ENCODE results near the gene NDUFC2. TPM values are rescaled to one million over a fixed set of nuclear protein-coding genes. Genes with fewer than 3 reads are reported as not detected.
A peak's percentile ranks its signal among the peaks of the same experiment; 100 is the strongest.
"Not testable (repeated sequence)": the region's sequence is repeated elsewhere in the genome, so short reads cannot be mapped to it uniquely, and the experiment has no call there.

The NDUFC2 gene
- total RNA-seq, 4 donors from 2014 or later: 10.2 to 137 (median 66.7) TPM

DNA sequence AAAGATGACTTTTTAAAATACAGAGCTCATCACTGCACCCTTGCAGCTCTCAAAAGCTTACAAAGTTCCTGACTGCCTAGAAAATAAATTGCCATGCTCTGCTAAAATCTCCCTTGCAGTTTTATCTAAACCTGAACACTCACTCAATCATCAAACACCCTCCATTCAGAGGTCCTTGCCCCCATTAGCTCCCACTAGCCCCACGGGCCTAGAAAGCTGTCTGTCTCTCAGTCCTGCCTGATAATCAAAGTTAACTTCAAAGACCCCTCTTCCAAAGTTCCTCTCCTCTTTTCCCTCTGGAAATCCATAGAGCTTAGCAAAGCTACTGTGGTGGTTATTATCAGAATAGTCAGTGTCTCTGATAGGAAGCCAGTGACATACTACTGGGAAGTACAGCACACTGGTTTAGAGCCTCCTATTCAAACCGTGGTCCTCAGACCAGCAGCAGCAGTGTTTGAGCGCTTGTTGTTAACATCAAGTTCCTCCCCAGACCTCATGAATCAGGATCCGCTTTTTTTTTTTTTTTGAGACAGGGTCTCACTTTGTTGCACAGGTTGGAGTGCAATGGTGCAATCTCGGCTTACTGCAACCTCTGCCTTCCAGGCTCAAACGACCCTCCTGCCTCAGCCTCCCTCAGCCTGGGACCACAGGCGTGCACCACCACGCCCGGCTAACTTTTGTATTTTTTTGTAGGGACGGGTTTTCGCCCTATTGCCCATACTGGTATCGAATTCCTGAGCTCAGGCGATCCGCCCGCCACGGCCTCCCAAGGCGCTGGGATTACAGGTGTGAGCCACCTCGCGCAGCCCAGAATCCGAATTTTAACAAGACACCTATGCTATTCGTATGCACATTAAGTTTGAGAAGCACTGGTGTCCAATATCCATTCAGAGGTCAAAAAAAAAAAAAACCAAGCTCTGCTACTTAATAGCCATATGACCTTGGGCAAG, 1.2 kb downstream of the NDUFC2 start:
- intact Hi-C loops (cut with DNase I; ENCODE audit: low total_unique reads): no loop called here
- Histone ChIP-seq H3K9me3 (no peaks in the 10 kb centered on the region), H3K27me3 (no peaks in the 10 kb centered on the region), H3K36me3 (no peaks in the 10 kb centered on the region), H3K4me1 (no peaks in the 10 kb centered on the region), H3K27ac (peak overlapping the region; percentile 85 to 88), H3K4me3 (peak overlapping the region; percentile 91 to 92)
- DNase-seq: no peak
- TF ChIP-seq, protein P1, sequence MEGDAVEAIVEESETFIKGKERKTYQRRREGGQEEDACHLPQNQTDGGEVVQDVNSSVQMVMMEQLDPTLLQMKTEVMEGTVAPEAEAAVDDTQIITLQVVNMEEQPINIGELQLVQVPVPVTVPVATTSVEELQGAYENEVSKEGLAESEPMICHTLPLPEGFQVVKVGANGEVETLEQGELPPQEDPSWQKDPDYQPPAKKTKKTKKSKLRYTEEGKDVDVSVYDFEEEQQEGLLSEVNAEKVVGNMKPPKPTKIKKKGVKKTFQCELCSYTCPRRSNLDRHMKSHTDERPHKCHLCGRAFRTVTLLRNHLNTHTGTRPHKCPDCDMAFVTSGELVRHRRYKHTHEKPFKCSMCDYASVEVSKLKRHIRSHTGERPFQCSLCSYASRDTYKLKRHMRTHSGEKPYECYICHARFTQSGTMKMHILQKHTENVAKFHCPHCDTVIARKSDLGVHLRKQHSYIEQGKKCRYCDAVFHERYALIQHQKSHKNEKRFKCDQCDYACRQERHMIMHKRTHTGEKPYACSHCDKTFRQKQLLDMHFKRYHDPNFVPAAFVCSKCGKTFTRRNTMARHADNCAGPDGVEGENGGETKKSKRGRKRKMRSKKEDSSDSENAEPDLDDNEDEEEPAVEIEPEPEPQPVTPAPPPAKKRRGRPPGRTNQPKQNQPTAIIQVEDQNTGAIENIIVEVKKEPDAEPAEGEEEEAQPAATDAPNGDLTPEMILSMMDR (IDR thresholded peaks at IDR 0.05): no peak
- TF ChIP-seq POLR2A (IDR thresholded peaks at IDR 0.05): no peak

DNA sequence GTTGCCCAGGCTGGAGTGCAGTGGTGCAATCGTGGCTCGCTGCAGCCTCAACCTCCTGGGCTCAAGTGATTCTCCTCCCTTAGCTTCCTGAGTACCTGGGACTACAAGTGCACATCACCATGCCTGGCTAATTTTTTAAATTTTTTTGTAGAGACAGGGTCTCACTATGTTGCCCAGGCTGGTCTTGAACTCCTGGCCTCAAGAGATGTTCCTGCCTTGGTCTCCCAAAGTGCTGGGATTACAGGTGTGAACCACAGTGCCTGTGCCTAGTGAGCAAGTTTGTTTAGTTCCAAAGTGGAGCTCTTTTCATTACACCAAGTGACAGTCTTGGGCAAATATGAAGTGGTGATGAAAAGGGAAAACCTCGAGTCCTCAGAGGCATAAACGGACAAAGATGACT, 2.1 kb downstream of the NDUFC2 start:
- H3K9me3 ChIP-seq; DNase-seq; H3K27me3 ChIP-seq; H3K36me3 ChIP-seq; H3K4me3 ChIP-seq; H3K27ac ChIP-seq; intact Hi-C loops (cut with DNase I; ENCODE audit: low total_unique reads); H3K4me1 ChIP-seq: not testable (repeated sequence)

DNA sequence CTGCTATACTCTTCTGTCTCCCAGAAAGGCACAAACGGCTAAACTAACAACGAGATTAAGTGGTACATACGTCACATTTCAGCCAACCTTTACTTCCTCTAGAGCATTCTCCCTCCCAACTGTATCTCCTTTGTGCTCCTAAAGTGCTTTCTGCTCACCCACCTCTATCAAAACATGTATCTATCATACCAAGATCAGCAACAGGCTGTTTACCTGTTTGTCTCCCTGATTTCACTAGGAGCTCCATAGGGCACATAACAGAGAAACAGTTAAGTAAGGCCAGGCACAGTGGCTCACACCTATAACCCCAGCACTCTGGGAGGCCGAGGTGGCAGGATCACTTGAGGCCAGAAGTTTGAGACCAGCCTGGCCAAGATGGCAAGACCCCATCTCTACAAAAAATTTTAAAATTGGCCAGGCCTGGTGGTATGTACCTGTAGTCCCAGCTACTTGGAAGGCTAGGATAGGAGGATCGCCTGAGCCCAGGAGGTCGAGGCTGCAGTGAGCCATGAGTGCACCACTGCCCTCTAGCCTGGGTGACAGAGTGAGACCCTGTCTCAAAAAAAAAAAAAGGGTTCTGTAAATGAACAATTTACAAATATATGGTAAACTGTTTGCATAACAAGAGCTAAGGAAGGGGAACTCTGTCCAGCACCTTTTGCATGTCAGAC, 2.8 kb downstream of the NDUFC2 start:
- H3K4me3 ChIP-seq: no peak overlapping the region
- no peak for DNase-seq
- H3K9me3 ChIP-seq: no peaks in the 10 kb centered on the region
- intact Hi-C loops (cut with DNase I; ENCODE audit: low total_unique reads): no loop called here
- TF ChIP-seq, protein P1 (IDR thresholded peaks at IDR 0.05): no peak
- TF ChIP-seq POLR2A (IDR thresholded peaks at IDR 0.05): no peak
- no peaks in the 10 kb centered on the region for H3K36me3 ChIP-seq
- H3K4me1 ChIP-seq: no peaks in the 10 kb centered on the region
- H3K27ac ChIP-seq: no peak overlapping the region
- no peaks in the 10 kb centered on the region for H3K27me3 ChIP-seq

DNA sequence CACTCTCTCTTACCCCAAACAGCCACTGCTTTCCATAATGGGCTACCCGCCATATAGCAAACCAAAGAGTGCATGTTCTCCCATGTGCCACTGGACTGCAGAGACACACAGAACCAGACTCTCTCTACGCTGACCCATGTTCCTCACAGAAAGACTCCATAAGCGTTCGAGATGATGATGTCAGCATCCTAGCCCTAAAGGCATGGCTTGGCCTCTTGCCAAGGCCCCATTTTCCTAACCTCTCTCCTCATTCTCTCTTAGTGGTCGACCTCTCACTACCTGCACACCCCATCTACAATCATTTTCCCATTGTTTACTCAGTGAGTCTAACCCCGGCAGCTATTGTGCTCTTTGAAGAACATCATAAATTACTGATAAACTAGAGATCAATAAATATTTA, 4.9 kb downstream of the NDUFC2 start:
- intact Hi-C loops (cut with DNase I; ENCODE audit: low total_unique reads): no loop called here
- H3K4me1 ChIP-seq: no peaks in the 10 kb centered on the region
- DNase-seq: no peak
- H3K36me3 ChIP-seq: no peaks in the 10 kb centered on the region
- no peak for TF ChIP-seq POLR2A (IDR thresholded peaks at IDR 0.05)
- TF ChIP-seq, protein P1 (IDR thresholded peaks at IDR 0.05): no peak
- H3K27me3 ChIP-seq: no peaks in the 10 kb centered on the region
- no peak overlapping the region for H3K27ac ChIP-seq
- H3K9me3 ChIP-seq: no peaks in the 10 kb centered on the region
- H3K4me3 ChIP-seq: no peak overlapping the region

DNA sequence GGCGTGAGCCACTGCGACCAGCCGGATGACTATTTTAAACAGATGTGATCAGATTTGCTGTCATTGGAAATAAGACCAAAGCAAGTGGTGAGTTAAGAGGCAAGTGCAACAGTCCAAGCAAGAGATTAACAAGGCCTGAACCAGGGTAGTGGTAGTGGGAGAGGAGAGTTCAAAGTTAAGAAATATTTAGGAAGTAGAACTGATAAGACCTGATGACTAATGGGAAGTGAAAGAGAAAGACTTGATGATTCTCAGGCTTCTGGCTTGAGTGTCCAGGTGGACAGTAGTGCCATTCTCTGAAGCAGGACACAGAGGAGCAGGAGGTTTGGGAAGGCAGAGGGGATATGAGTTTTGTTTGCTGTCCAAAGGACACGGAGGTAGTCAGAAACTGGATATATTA, 7.2 kb downstream of the NDUFC2 start:
- no peak overlapping the region for H3K4me3 ChIP-seq
- H3K4me1 ChIP-seq: no peaks in the 10 kb centered on the region
- H3K9me3 ChIP-seq: no peaks in the 10 kb centered on the region
- no peaks in the 10 kb centered on the region for H3K27me3 ChIP-seq
- H3K27ac ChIP-seq: no peak overlapping the region
- DNase-seq: no peak
- no peak for TF ChIP-seq POLR2A (IDR thresholded peaks at IDR 0.05)
- TF ChIP-seq, protein P1 (IDR thresholded peaks at IDR 0.05): no peak
- H3K36me3 ChIP-seq: no peaks in the 10 kb centered on the region
- intact Hi-C loops (cut with DNase I; ENCODE audit: low total_unique reads): no loop called here
